HepG2 (cell line): ENCODE measurements around the gene PPDPF. TPM values are rescaled to one million over a fixed set of nuclear protein-coding genes. Genes with fewer than 3 reads are reported as not detected.

ENCODE experiments used
- ATF2 ChIP-seq: sonication (generic); formaldehyde crosslinking; IDR thresholded peaks from 2 replicates; pipeline ENCODE4 v1.4.0; 2020; ENCODE audit warnings: missing genetic modification reagents
- FOXC1 ChIP-seq: sonication (generic); formaldehyde crosslinking; IDR thresholded peaks from 2 replicates; pipeline ENCODE4 v1.8.0; 2022; ENCODE audit warnings: mild to moderate bottlenecking, missing genetic modification reagents, borderline replicate concordance
- HES4 ChIP-seq: sonication (generic); formaldehyde crosslinking; IDR thresholded peaks from 2 replicates; pipeline ENCODE4 v1.9.0; 2021; ENCODE audit warnings: mild to moderate bottlenecking, missing genetic modification reagents, borderline replicate concordance
- KLF11 ChIP-seq: IDR thresholded peaks from 2 replicates; pipeline ENCODE4 v1.6.1; 2016; ENCODE audit warnings: missing compliant biosample characterization
- MIER3 ChIP-seq: IDR thresholded peaks from 2 replicates; pipeline ENCODE4 v1.6.1; 2016; ENCODE audit warnings: missing compliant biosample characterization, borderline replicate concordance
- MYNN ChIP-seq: sonication (generic); formaldehyde crosslinking; IDR thresholded peaks from 2 replicates; pipeline ENCODE4 v1.4.0; 2020; ENCODE audit warnings: mild to moderate bottlenecking, low read depth, missing genetic modification reagents
- PCBP1 ChIP-seq: fragments of 200-400 bp; formaldehyde crosslinking; IDR thresholded peaks from 2 replicates; pipeline ENCODE4 v1.6.1; 2017; ENCODE audit warnings: mild to moderate bottlenecking, low read depth, low read length, borderline replicate concordance
- RAD21 ChIP-seq: fragments of 450-650 bp; formaldehyde crosslinking; IDR thresholded peaks from 2 replicates; pipeline ENCODE4 v1.5.0; 2020; ENCODE audit warnings: mild to moderate bottlenecking
- STAG1 ChIP-seq: sonication (generic); formaldehyde crosslinking; IDR thresholded peaks from 2 replicates; pipeline ENCODE4 v1.4.0; 2020; ENCODE audit warnings: missing genetic modification reagents
- ZNF646 ChIP-seq: sonication (generic); formaldehyde crosslinking; IDR thresholded peaks from 2 replicates; pipeline ENCODE4 v1.9.0; 2021; ENCODE audit warnings: mild to moderate bottlenecking, missing genetic modification reagents
- ZNF687 ChIP-seq: sonication (generic); formaldehyde crosslinking; IDR thresholded peaks from 2 replicates; pipeline ENCODE4 v1.5.1; 2020; ENCODE audit warnings: mild to moderate bottlenecking, missing genetic modification reagents, moderate library complexity
- ZNF770 ChIP-seq: sonication (generic); formaldehyde crosslinking; IDR thresholded peaks from 2 replicates; pipeline ENCODE4 v1.5.0; 2020; ENCODE audit warnings: mild to moderate bottlenecking, missing genetic modification reagents
- ZNF776 ChIP-seq: sonication (generic); formaldehyde crosslinking; IDR thresholded peaks from 2 replicates; pipeline ENCODE4 v1.4.0; 2020; ENCODE audit warnings: mild to moderate bottlenecking, missing genetic modification reagents
- polyA plus RNA-seq, 8 experiments: library from polyadenylated mRNA; depleted of rRNA in 3 of 8; stranded (reverse) in 7 of 8; unstranded in 1 of 8; fragments of >200 nt; fragmentation: Illumina TruSeq in 4 of 8; extraction: Trizol in 4 of 8; gene quantifications; 2 replicates each; pipeline versions ENCODE4 v1.2.1 to v1.2.3, GENCODE V29; 2011 to 2016; ENCODE audit warnings: low read depth in 4 of 8, missing spikeins in 1 of 8, mixed read lengths in 1 of 8; ENCODE audit not compliant: insufficient read depth in 1 of 8
- total RNA-seq, 5 experiments: library from RNA; depleted of rRNA; stranded (reverse); fragments of >200 nt; fragmentation: Illumina TruSeq; extraction: Trizol; gene quantifications; 2 replicates each; pipeline ENCODE4 v1.2.3, GENCODE V29; 2016; ENCODE audit warnings: low read depth in 1 of 5

The PPDPF gene
- total and polyA plus RNA-seq, 2 of the 13 experiments (the other 11 are each of a cell fraction or from before 2014, with no cell fraction given), result 1.8 to 7.0 TPM

- TF ChIP-seq ZNF646 (CRISPR knock-in tag) (no peak), KLF11 (no peak), PCBP1 (0 out of 2 replicates have a peak, but pooled peaks have one; percentile 50), MIER3 (CRISPR knock-in tag) (no peak), HES4 (CRISPR knock-in tag) (0 out of 2 replicates have a peak, but pooled peaks have one; percentile 45), RAD21 (CRISPR knock-in tag) (peak; percentile 85), ZNF776 (CRISPR knock-in tag) (no peak), MYNN (no peak), FOXC1 (CRISPR knock-in tag) (peak; percentile 44; the same call in 1 of the 2 replicates), ZNF687 (CRISPR knock-in tag) (peak; percentile 49; the same call in 1 of the 2 replicates), ZNF770 (CRISPR knock-in tag) (0 out of 2 replicates have a peak, but pooled peaks have one; percentile 20), STAG1 (CRISPR knock-in tag) (peak; percentile 68), ATF2 (CRISPR knock-in tag) (0 out of 2 replicates have a peak, but pooled peaks have one; percentile 51)
These were observed 24.6 kb upstream of the PPDPF start (continued) for GRCh38 chr20:63495741-63496595.
